ENCODE data around the gene HDHD5.

DNA sequence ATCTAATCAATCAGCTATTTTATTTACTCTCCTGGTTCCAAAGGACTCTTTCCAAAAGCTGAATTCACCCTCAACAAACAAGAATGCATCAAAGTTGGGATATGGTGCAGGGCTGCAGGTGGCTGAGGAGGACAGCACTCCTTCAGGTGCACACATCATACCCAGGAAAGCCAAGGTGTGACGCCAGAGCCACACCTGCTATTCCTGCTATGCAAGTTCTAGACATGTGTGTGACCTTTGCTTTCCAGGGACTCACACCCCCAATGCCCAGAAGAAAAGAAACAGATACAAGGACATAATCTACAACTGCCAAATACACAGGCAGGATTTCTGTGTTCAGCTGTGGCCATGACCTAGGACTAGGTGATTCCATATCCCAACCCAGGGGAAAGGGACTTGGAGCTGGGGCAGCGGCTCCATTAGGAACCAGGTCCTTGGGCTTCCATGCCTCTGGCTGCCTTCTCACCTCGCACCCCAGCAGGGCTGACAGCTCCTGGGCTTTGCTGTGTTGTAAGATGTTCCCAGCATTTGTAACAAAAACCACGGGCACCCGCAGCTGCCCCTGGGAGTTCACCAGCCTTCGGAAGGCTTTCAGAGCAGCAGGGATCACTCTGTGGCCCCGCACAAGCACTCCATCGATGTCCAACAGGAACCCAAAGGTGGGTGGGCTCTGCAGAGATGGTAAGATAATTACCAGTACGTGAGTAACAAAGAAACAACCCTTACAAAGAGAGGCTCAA is 9.8 kb downstream of the HDHD5 start:
- TF ChIP-seq, protein P1, sequence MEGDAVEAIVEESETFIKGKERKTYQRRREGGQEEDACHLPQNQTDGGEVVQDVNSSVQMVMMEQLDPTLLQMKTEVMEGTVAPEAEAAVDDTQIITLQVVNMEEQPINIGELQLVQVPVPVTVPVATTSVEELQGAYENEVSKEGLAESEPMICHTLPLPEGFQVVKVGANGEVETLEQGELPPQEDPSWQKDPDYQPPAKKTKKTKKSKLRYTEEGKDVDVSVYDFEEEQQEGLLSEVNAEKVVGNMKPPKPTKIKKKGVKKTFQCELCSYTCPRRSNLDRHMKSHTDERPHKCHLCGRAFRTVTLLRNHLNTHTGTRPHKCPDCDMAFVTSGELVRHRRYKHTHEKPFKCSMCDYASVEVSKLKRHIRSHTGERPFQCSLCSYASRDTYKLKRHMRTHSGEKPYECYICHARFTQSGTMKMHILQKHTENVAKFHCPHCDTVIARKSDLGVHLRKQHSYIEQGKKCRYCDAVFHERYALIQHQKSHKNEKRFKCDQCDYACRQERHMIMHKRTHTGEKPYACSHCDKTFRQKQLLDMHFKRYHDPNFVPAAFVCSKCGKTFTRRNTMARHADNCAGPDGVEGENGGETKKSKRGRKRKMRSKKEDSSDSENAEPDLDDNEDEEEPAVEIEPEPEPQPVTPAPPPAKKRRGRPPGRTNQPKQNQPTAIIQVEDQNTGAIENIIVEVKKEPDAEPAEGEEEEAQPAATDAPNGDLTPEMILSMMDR (IDR thresholded peaks at IDR 0.05), result no peak
- TF ChIP-seq POLR2A (IDR thresholded peaks at IDR 0.05), result no peak
